GM12891 (cell line): ENCODE measurements around the gene PPP1R27.

Experiments used
- POLR2A ChIP-seq: IDR thresholded peaks from 2 replicates; pipeline ENCODE4 v1.6.1; 2011; ENCODE audit warnings: low read depth, low read length, control low read depth
- POLR2AphosphoS5 ChIP-seq: IDR thresholded peaks from 2 replicates; pipeline ENCODE4 v1.6.1; 2011; ENCODE audit warnings: low read depth, low read length, control low read depth
- TAF1 ChIP-seq: IDR thresholded peaks from 2 replicates; pipeline ENCODE4 v1.6.1; 2011; ENCODE audit warnings: low read depth, low read length, control low read depth

DNA sequence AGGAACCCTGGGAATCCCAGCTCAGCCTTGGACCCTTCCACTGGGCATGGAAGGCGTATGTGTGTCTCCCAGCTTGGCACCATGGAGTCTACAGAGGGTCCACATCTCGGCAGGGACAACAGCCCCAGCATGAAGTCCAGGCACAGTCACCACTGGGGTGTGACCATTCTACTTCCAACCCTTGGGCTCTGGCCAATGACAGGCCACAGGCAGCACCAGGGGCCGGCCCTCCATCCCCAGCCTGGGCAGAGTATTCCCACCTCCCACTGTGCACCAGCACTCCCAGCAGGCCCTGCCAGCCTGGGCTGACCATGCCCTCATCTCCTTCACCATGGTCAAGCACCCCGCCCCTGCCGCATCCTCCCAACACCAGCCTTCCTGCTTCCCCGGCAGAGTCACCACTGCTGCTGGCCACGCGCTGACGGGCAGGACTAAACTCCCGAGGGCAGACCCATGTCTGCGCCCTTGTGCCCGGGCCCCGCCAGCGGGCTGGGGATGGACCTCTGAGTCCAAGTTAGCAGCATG is 9.5 kb upstream of the PPP1R27 start:
- TF ChIP-seq POLR2A (peak; percentile 21; the same call in 1 of the 2 replicates), TAF1 (no peak), POLR2AphosphoS5 (peak; percentile 40)
